CD14-positive monocyte (primary cell): ENCODE results near the gene CGN. TPM values are rescaled to one million over a fixed set of nuclear protein-coding genes. Genes with fewer than 3 reads are reported as not detected.

Experiments used
- DNase-seq, 3 donors: peaks; one replicate each; pipeline ENCODE4 v3.0.0-alpha.2; 2011 to 2022
- H2AFZ ChIP-seq: 2 replicates; pipeline ENCODE4 v1.6.0; 2012; ENCODE audit warnings: mild to moderate bottlenecking, low read depth, low read length, inconsistent platforms; ENCODE audit not compliant: insufficient read depth, poor library complexity, severe bottlenecking
- H3K27ac ChIP-seq, 2 donors: 1 replicate in 1 of 2; 2 replicates in 1 of 2; pipeline ENCODE4 v1.5.1; 2012 to 2013; ENCODE audit warnings: low read length in 2 of 2, control low read depth in 1 of 2, inconsistent platforms in 1 of 2, low read depth in 1 of 2, mild to moderate bottlenecking in 1 of 2
- H3K27me3 ChIP-seq, 2 donors: one replicate each; pipeline versions ENCODE4 v1.6.0 to v1.6.1; 2011 to 2013; ENCODE audit warnings: low read length in 2 of 2; ENCODE audit not compliant: control insufficient read depth in 2 of 2, insufficient read depth in 2 of 2
- H3K36me3 ChIP-seq, 2 donors: replicated peaks in 1 of 2; 1 replicate in 1 of 2; 2 replicates in 1 of 2; pipeline versions ENCODE4 v1.5.1 to v1.6.1; 2012 to 2013; ENCODE audit warnings: low read length in 2 of 2, control low read depth in 1 of 2, inconsistent platforms in 1 of 2, mild to moderate bottlenecking in 1 of 2; ENCODE audit not compliant: insufficient read depth in 2 of 2, control insufficient read depth in 1 of 2
- H3K4me1 ChIP-seq, 2 donors: 1 replicate in 1 of 2; 2 replicates in 1 of 2; pipeline versions ENCODE4 v1.5.1 to v1.6.1; 2012 to 2013; ENCODE audit warnings: low read length in 2 of 2, control low read depth in 1 of 2, inconsistent platforms in 1 of 2, mild to moderate bottlenecking in 1 of 2, moderate library complexity in 1 of 2; ENCODE audit not compliant: insufficient read depth in 2 of 2, control insufficient read depth in 1 of 2
- H3K4me2 ChIP-seq: replicated peaks from 2 replicates; pipeline ENCODE3; 2012; ENCODE audit warnings: low read length, moderate library complexity, mild to moderate bottlenecking; ENCODE audit not compliant: poor library complexity, severe bottlenecking; ENCODE audit errors: extremely low read depth
- H3K4me3 ChIP-seq, 3 experiments: fragments of 200-600 bp in 1 of 3; sonication (generic) in 1 of 3; replicated peaks in 1 of 3; 1 replicate in 2 of 3; 2 replicates in 1 of 3; pipeline ENCODE4 v1.5.1; 2011 to 2013; ENCODE audit warnings: low read length in 3 of 3, mild to moderate bottlenecking in 3 of 3, control low read depth in 2 of 3, low read depth in 2 of 3, inconsistent platforms in 1 of 3, moderate library complexity in 1 of 3
- H3K79me2 ChIP-seq: 2 replicates; pipeline ENCODE4 v1.6.0; 2012; ENCODE audit warnings: mild to moderate bottlenecking, control low read depth, inconsistent platforms, low read length, moderate library complexity; ENCODE audit not compliant: insufficient read depth
- H3K9ac ChIP-seq: 2 replicates; pipeline ENCODE4 v1.6.0; 2017; ENCODE audit warnings: low read length, mild to moderate bottlenecking; ENCODE audit not compliant: insufficient read depth, poor library complexity, severe bottlenecking
- H3K9me3 ChIP-seq, 2 donors: replicated peaks in 1 of 2; 1 replicate in 1 of 2; 2 replicates in 1 of 2; pipeline versions ENCODE4 v1.5.1 to v1.6.1; 2012 to 2013; ENCODE audit warnings: low read length in 2 of 2, control low read depth in 1 of 2; ENCODE audit not compliant: control insufficient read depth in 1 of 2, insufficient read depth in 1 of 2
- H4K20me1 ChIP-seq: 2 replicates; pipeline ENCODE4 v1.6.0; 2012; ENCODE audit warnings: mild to moderate bottlenecking, low read length, control low read depth, moderate library complexity; ENCODE audit not compliant: insufficient read depth
- H3K27ac Mint-ChIP-seq, 7 donors: one replicate each; pipeline ENCODE4 v1.8.0; 2020; ENCODE audit warnings: mild to moderate bottlenecking in 7 of 7, mixed read lengths in 7 of 7, moderate library complexity in 6 of 7, inconsistent platforms in 2 of 7
- H3K27me3 Mint-ChIP-seq, 3 donors: one replicate each; pipeline ENCODE4 v1.8.0; 2021 to 2022; ENCODE audit warnings: low read depth in 3 of 3, mild to moderate bottlenecking in 3 of 3, mixed read lengths in 3 of 3, moderate library complexity in 3 of 3, inconsistent platforms in 1 of 3
- H3K36me3 Mint-ChIP-seq, 2 donors: one replicate each; pipeline ENCODE4 v1.8.0; 2020; ENCODE audit warnings: mixed read lengths in 2 of 2, inconsistent platforms in 1 of 2, mild to moderate bottlenecking in 1 of 2
- H3K4me1 Mint-ChIP-seq: one replicate; pipeline ENCODE4 v1.8.0; 2020; ENCODE audit warnings: mild to moderate bottlenecking, mixed read lengths
- H3K4me3 Mint-ChIP-seq, 2 donors: one replicate each; pipeline ENCODE4 v1.8.0; 2020; ENCODE audit warnings: mild to moderate bottlenecking in 2 of 2, mixed read lengths in 2 of 2, moderate library complexity in 1 of 2
- H3K9me3 Mint-ChIP-seq, 7 donors: one replicate each; pipeline ENCODE4 v1.8.0; 2020 to 2022; ENCODE audit warnings: mixed read lengths in 7 of 7, mild to moderate bottlenecking in 6 of 7, moderate library complexity in 6 of 7, inconsistent platforms in 2 of 7
- CTCF ChIP-seq: fragments of 200-600 bp; IDR thresholded peaks from one replicate; pipeline ENCODE4 v1.8.0; 2022; ENCODE audit warnings: antibody characterized with exemption, mild to moderate bottlenecking
- WGBS: methylation state at CpG from one replicate; pipeline ENCODE4 v1.1.5; 2013; ENCODE audit warnings: missing lambda C conversion rate; ENCODE audit not compliant: insufficient coverage; 5-methylcytosine and 5-hydroxymethylcytosine counted together
- intact Hi-C, 2 donors: fragments of 100-400 bp; cut with micrococcal nuclease; formaldehyde crosslinking; loops; one replicate each; pipeline versions ENCODE4 v1.15.0 to v1.15.1; 2023
- polyA plus RNA-seq, 3 donors: library from polyadenylated mRNA; depleted of rRNA in 1 of 3; unstranded in 2 of 3; stranded (reverse) in 1 of 3; fragments of 300-500 nt in 2 of 3; fragments of >200 nt in 1 of 3; fragmentation: Illumina TruSeq in 2 of 3; gene quantifications; 1 replicate in 2 of 3; 2 replicates in 1 of 3; pipeline ENCODE4 v1.2.3, GENCODE V29; 2012 to 2021

Gene CGN
- polyA plus RNA-seq, 3 donors: not detected

GRCh38 chr1:151485685-151486255 is 25.4 kb upstream of the CGN start:
- no peak overlapping the region for H3K27ac ChIP-seq
- no peak overlapping the region for H2AFZ ChIP-seq
- H3K27me3 ChIP-seq: no peaks in the 10 kb centered on the region
- H3K9me3 ChIP-seq: peaks cover 4 to 12% of the 10 kb centered on the region in 2 donors
- no peaks in the 10 kb centered on the region for H4K20me1 ChIP-seq
- WGBS: 96% methylated on average over 3 of the region's 5 CpGs
- no peak overlapping the region for H3K27ac Mint-ChIP-seq
- H3K36me3 ChIP-seq: no peaks in the 10 kb centered on the region
- H3K4me1 ChIP-seq: no peaks in the 10 kb centered on the region
- DNase-seq: no peak
- peaks cover 0 to 16% (median 14%) of the 10 kb centered on the region in 7 donors for H3K9me3 Mint-ChIP-seq
- H3K27me3 Mint-ChIP-seq: peaks cover 8 to 9% (median 8%) of the 10 kb centered on the region in 3 donors
- H3K4me3 Mint-ChIP-seq: no peak overlapping the region
- H3K79me2 ChIP-seq: no peaks in the 10 kb centered on the region
- no peaks in the 10 kb centered on the region for H3K4me1 Mint-ChIP-seq
- H3K4me3 ChIP-seq: no peak overlapping the region
- H3K36me3 Mint-ChIP-seq: no peaks in the 10 kb centered on the region
- H3K9ac ChIP-seq: no peak overlapping the region
- no peak overlapping the region for H3K4me2 ChIP-seq
- intact Hi-C loops: no loop called here
- TF ChIP-seq CTCF: no peak

GRCh38 chr1:151486557-151486956 is 24.6 kb upstream of the CGN start:
- Histone ChIP-seq H3K4me1 (no peaks in the 10 kb centered on the region), H3K79me2 (no peaks in the 10 kb centered on the region), H3K36me3 (no peaks in the 10 kb centered on the region), H3K9me3 (peaks cover 4 to 8% of the 10 kb centered on the region in 2 donors), H2AFZ (no peak overlapping the region), H3K9ac (no peak overlapping the region), H3K4me3 (no peak overlapping the region), H3K27ac (no peak overlapping the region), H4K20me1 (no peaks in the 10 kb centered on the region), H3K4me2 (no peak overlapping the region), H3K27me3 (no peaks in the 10 kb centered on the region)
- no peak for TF ChIP-seq CTCF
- Mint-ChIP-seq H3K9me3 (peaks cover 0 to 12% (median 10%) of the 10 kb centered on the region in 7 donors), H3K27me3 (peaks cover 6 to 9% (median 8%) of the 10 kb centered on the region in 3 donors), H3K4me1 (no peaks in the 10 kb centered on the region), H3K4me3 (no peak overlapping the region), H3K36me3 (no peaks in the 10 kb centered on the region), H3K27ac (no peak overlapping the region)
- WGBS: 100% methylated on average over 1 of the region's 1 CpG
- DNase-seq: no peak
- intact Hi-C loops: no loop called here
